Neural cell (in vitro differentiated cells): ENCODE data around the gene ENTPD3. TPM values are rescaled to one million over a fixed set of nuclear protein-coding genes. Genes with fewer than 3 reads are reported as not detected.

Source experiments
- H2AFZ ChIP-seq: fragments of 200-600, 300-800 bp; sonication (generic), shearing (Covaris generic); 2 replicates; pipeline ENCODE4 v1.6.0; 2014; ENCODE audit warnings: low read depth, mild to moderate bottlenecking, antibody characterized with exemption, low read length, moderate library complexity
- H3F3A ChIP-seq: fragments of 200-600 bp; shearing (Covaris generic); 2 replicates; pipeline ENCODE4 v1.6.1; 2016; ENCODE audit warnings: mild to moderate bottlenecking, moderate library complexity, mixed read lengths, antibody characterized with exemption, low read length; ENCODE audit not compliant: insufficient read depth, poor library complexity, severe bottlenecking
- H3K27ac ChIP-seq: fragments of 200-600, 300-800 bp; sonication (generic), shearing (Covaris generic); 2 replicates; pipeline ENCODE4 v1.5.1; 2014; ENCODE audit warnings: mild to moderate bottlenecking, low read length, moderate library complexity
- H3K27me3 ChIP-seq: fragments of 300-800, 200-600 bp; sonication (generic), shearing (Covaris generic); 2 replicates; pipeline ENCODE4 v1.6.0; 2014; ENCODE audit warnings: mild to moderate bottlenecking, low read depth, low read length, moderate library complexity; ENCODE audit not compliant: insufficient read depth
- H3K36me3 ChIP-seq: fragments of 300-800, 200-600 bp; sonication (generic), shearing (Covaris generic); 2 replicates; pipeline ENCODE4 v1.5.1; 2014; ENCODE audit warnings: mild to moderate bottlenecking, antibody characterized with exemption, low read length, moderate library complexity; ENCODE audit not compliant: insufficient read depth
- H3K4me2 ChIP-seq: fragments of 300-800, 200-600 bp; sonication (generic), shearing (Covaris generic); 2 replicates; pipeline ENCODE4 v1.6.0; 2014; ENCODE audit warnings: mild to moderate bottlenecking, low read length
- H3K4me3 ChIP-seq: fragments of 300-800, 200-600 bp; sonication (generic), shearing (Covaris generic); 2 replicates; pipeline ENCODE4 v1.5.1; 2014; ENCODE audit warnings: mild to moderate bottlenecking, low read length, moderate library complexity
- H3K79me2 ChIP-seq: fragments of 200-600 bp; shearing (Covaris generic); replicated peaks from 2 replicates; pipeline ENCODE4 v1.6.0; 2014; ENCODE audit warnings: mild to moderate bottlenecking, low read length, moderate library complexity; ENCODE audit not compliant: insufficient read depth
- H3K9ac ChIP-seq: fragments of 300-800, 200-600 bp; sonication (generic), shearing (Covaris generic); 2 replicates; pipeline ENCODE4 v1.6.1; 2016; ENCODE audit warnings: mild to moderate bottlenecking, low read length, mixed read lengths
- H3K9me2 ChIP-seq: fragments of 200-600 bp; shearing (Covaris generic); 2 replicates; pipeline ENCODE4 v1.6.1; 2016; ENCODE audit warnings: mild to moderate bottlenecking, low read length, mixed read lengths; ENCODE audit not compliant: insufficient read depth
- H3K9me3 ChIP-seq: fragments of 200-600, 300-800 bp; sonication (generic), shearing (Covaris generic); 2 replicates; pipeline ENCODE4 v1.6.1; 2016; ENCODE audit warnings: mild to moderate bottlenecking, mixed run types, low read length, moderate library complexity, mixed read lengths
- H4K20me1 ChIP-seq: fragments of 200-600 bp; shearing (Covaris generic); 2 replicates; pipeline ENCODE4 v1.6.1; 2016; ENCODE audit warnings: mild to moderate bottlenecking, mixed run types; ENCODE audit not compliant: insufficient read depth
- EP300 ChIP-seq: fragments of 450-650 bp; conservative IDR thresholded peaks from 2 replicates; pipeline ENCODE4 v1.6.1; 2014; ENCODE audit warnings: antibody characterized with exemption, mild to moderate bottlenecking, moderate library complexity; ENCODE audit not compliant: poor library complexity, severe bottlenecking
- EZH2 ChIP-seq: fragments of 200-600, 300-800 bp; shearing (Covaris generic), sonication (generic); IDR thresholded peaks from 2 replicates; pipeline ENCODE4 v1.6.1; 2014; ENCODE audit warnings: antibody characterized with exemption, low read length, borderline replicate concordance, mild to moderate bottlenecking; ENCODE audit not compliant: insufficient read depth, poor library complexity, severe bottlenecking
- MXI1 ChIP-seq: fragments of 450-650 bp; conservative IDR thresholded peaks from 2 replicates; pipeline ENCODE4 v1.6.1; 2014; ENCODE audit warnings: antibody characterized with exemption, mild to moderate bottlenecking; ENCODE audit not compliant: poor library complexity, severe bottlenecking
- POLR2AphosphoS5 ChIP-seq: IDR thresholded peaks from 2 replicates; pipeline ENCODE4 v1.6.1; 2012
- RAD21 ChIP-seq: fragments of 450-650 bp; conservative IDR thresholded peaks from 2 replicates; pipeline ENCODE4 v1.6.1; 2014; ENCODE audit warnings: antibody characterized with exemption, mild to moderate bottlenecking, moderate library complexity
- REST ChIP-seq: IDR thresholded peaks from 2 replicates; pipeline ENCODE4 v1.6.1; 2012; ENCODE audit warnings: borderline replicate concordance
- SMC3 ChIP-seq: fragments of 450-650 bp; conservative IDR thresholded peaks from 2 replicates; pipeline ENCODE4 v1.6.1; 2014; ENCODE audit warnings: antibody characterized with exemption, mild to moderate bottlenecking, moderate library complexity; ENCODE audit not compliant: poor library complexity
- TAF1 ChIP-seq: IDR thresholded peaks from 2 replicates; pipeline ENCODE4 v1.6.1; 2012; ENCODE audit warnings: low read depth
- polyA plus RNA-seq: library from polyadenylated mRNA; depleted of rRNA; stranded (reverse); fragments of >200 nt; gene quantifications from 2 replicates; pipeline ENCODE4 v1.2.3, GENCODE V29; 2014
- TF ChIP-seq, protein P1 (sequence below): fragments of 450-650 bp; IDR thresholded peaks from 2 replicates; pipeline ENCODE4 v1.5.1; 2014; ENCODE audit warnings: antibody characterized with exemption, mild to moderate bottlenecking, moderate library complexity; ENCODE audit not compliant: poor library complexity, severe bottlenecking

The ENTPD3 gene
- polyA plus RNA-seq, 1 donor from 2014 or later, result 2.8 TPM

GRCh38 chr3:40455328-40455727 lies 68.3 kb downstream of the ENTPD3 start (continued):
- TF ChIP-seq REST, result no peak

GRCh38 chr3:40456279-40456939 lies 69.4 kb downstream of the ENTPD3 start:
- peaks cover 24% of the 10 kb centered on the region for H3K79me2 ChIP-seq
- H3F3A ChIP-seq, result peaks cover 2% of the 10 kb centered on the region
- peak overlapping the region; percentile 93 for H3K4me3 ChIP-seq
- no peaks in the 10 kb centered on the region for H3K36me3 ChIP-seq
- no peaks in the 10 kb centered on the region for H3K9me2 ChIP-seq
- H3K27ac ChIP-seq, result peak overlapping the region; percentile 65
- peak overlapping the region; percentile 52 for H2AFZ ChIP-seq
- peak overlapping the region; percentile 83 for H3K4me2 ChIP-seq
- H4K20me1 ChIP-seq, result no peaks in the 10 kb centered on the region
- H3K27me3 ChIP-seq, result no peaks in the 10 kb centered on the region
- H3K9ac ChIP-seq, result peak overlapping the region; percentile 89
- TF ChIP-seq POLR2AphosphoS5 (no peak), TAF1 (no peak), EZH2 (no peak), MXI1 (no peak), RAD21 (no peak), EP300 (no peak), SMC3 (no peak), REST (no peak)
- TF ChIP-seq, protein P1, sequence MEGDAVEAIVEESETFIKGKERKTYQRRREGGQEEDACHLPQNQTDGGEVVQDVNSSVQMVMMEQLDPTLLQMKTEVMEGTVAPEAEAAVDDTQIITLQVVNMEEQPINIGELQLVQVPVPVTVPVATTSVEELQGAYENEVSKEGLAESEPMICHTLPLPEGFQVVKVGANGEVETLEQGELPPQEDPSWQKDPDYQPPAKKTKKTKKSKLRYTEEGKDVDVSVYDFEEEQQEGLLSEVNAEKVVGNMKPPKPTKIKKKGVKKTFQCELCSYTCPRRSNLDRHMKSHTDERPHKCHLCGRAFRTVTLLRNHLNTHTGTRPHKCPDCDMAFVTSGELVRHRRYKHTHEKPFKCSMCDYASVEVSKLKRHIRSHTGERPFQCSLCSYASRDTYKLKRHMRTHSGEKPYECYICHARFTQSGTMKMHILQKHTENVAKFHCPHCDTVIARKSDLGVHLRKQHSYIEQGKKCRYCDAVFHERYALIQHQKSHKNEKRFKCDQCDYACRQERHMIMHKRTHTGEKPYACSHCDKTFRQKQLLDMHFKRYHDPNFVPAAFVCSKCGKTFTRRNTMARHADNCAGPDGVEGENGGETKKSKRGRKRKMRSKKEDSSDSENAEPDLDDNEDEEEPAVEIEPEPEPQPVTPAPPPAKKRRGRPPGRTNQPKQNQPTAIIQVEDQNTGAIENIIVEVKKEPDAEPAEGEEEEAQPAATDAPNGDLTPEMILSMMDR, result no peak
- H3K9me3 ChIP-seq, result no peaks in the 10 kb centered on the region
